Ectodermal cell (in vitro differentiated cells): Measurements from ENCODE around the gene TFIP11.

ENCODE experiments used
- H3K27ac ChIP-seq: 2 replicates; pipeline ENCODE4 v1.7.0; 2013; ENCODE audit warnings: mild to moderate bottlenecking, low read depth, low read length; ENCODE audit not compliant: insufficient read depth, poor library complexity, severe bottlenecking
- H3K27me3 ChIP-seq: 2 replicates; pipeline ENCODE4 v1.7.0; 2013; ENCODE audit warnings: mild to moderate bottlenecking, low read length; ENCODE audit not compliant: insufficient read depth, control insufficient read depth, poor library complexity, severe bottlenecking
- H3K36me3 ChIP-seq: one replicate; pipeline ENCODE4 v1.7.0; 2013; ENCODE audit warnings: low read length; ENCODE audit not compliant: control insufficient read depth, insufficient read depth
- H3K4me1 ChIP-seq: one replicate; pipeline ENCODE4 v1.7.0; 2013; ENCODE audit warnings: low read length; ENCODE audit not compliant: control insufficient read depth, insufficient read depth
- H3K4me3 ChIP-seq: 2 replicates; pipeline ENCODE4 v1.7.0; 2013; ENCODE audit warnings: low read depth, low read length, control low read depth; ENCODE audit not compliant: insufficient read depth
- H3K9me3 ChIP-seq: 2 replicates; pipeline ENCODE4 v1.7.0; 2013; ENCODE audit warnings: mild to moderate bottlenecking, low read length, moderate library complexity; ENCODE audit not compliant: control insufficient read depth
- WGBS, 2 experiments: methylation state at CpG; one replicate each; pipeline ENCODE4 v1.1.7; 2013; ENCODE audit warnings: missing lambda C conversion rate in 2 of 2; 5-methylcytosine and 5-hydroxymethylcytosine counted together

Gene TFIP11

GRCh38 chr22:26514419-26515161 lies 2.3 kb upstream of the TFIP11 start:
- H3K27ac ChIP-seq = no peak overlapping the region
- WGBS, 2 experiments = 83 to 94% methylated on average over 10 to 12 of the region's 12 CpGs
- H3K4me3 ChIP-seq = no peak overlapping the region

GRCh38 chr22:26513838-26514237 lies 1.6 kb upstream of the TFIP11 start:
- Histone ChIP-seq H3K4me1 (peaks cover 9% of the 10 kb centered on the region), H3K9me3 (no peaks in the 10 kb centered on the region)

More at GRCh38 chr22:26514419-26515161, 2.3 kb upstream of the TFIP11 start:
- Histone ChIP-seq H3K36me3 (peaks cover 8% of the 10 kb centered on the region), H3K4me1 (peaks cover 9% of the 10 kb centered on the region), H3K9me3 (no peaks in the 10 kb centered on the region), H3K27me3 (no peaks in the 10 kb centered on the region)

GRCh38 chr22:26508148-26508547 lies 4.1 kb downstream of the TFIP11 start:
- no peak overlapping the region for H3K4me3 ChIP-seq
- no peaks in the 10 kb centered on the region for H3K27me3 ChIP-seq
- H3K4me1 ChIP-seq = peaks cover 6% of the 10 kb centered on the region
- no peak overlapping the region for H3K27ac ChIP-seq
- H3K36me3 ChIP-seq = peaks cover 39% of the 10 kb centered on the region
- no peaks in the 10 kb centered on the region for H3K9me3 ChIP-seq

More at GRCh38 chr22:26513838-26514237, 1.6 kb upstream of the TFIP11 start:
- 91 to 100% methylated on average over 1 of the region's 1 CpG for WGBS, 2 experiments
- no peaks in the 10 kb centered on the region for H3K27me3 ChIP-seq
- no peak overlapping the region for H3K27ac ChIP-seq
- H3K4me3 ChIP-seq = no peak overlapping the region
- H3K36me3 ChIP-seq = peaks cover 11% of the 10 kb centered on the region

GRCh38 chr22:26503758-26504157 lies 8.5 kb downstream of the TFIP11 start:
- no peaks in the 10 kb centered on the region for H3K9me3 ChIP-seq
- no peaks in the 10 kb centered on the region for H3K27me3 ChIP-seq
- WGBS, 2 experiments = 92 to 93% methylated on average over 1 of the region's 1 CpG
- H3K36me3 ChIP-seq = peaks cover 58% of the 10 kb centered on the region
- no peak overlapping the region for H3K4me3 ChIP-seq
- H3K4me1 ChIP-seq = peaks cover 4% of the 10 kb centered on the region
- no peak overlapping the region for H3K27ac ChIP-seq

GRCh38 chr22:26502688-26503561 lies 9.3 kb downstream of the TFIP11 start:
- H3K27me3 ChIP-seq = no peaks in the 10 kb centered on the region
- H3K4me3 ChIP-seq = no peak overlapping the region
- peaks cover 55% of the 10 kb centered on the region for H3K36me3 ChIP-seq
- H3K9me3 ChIP-seq = no peaks in the 10 kb centered on the region
- H3K27ac ChIP-seq = no peak overlapping the region
- H3K4me1 ChIP-seq = peaks cover 4% of the 10 kb centered on the region
- 53 to 57% methylated on average over 3 of the region's 3 CpGs for whole genome bisulfite sequencing, 2 experiments

GRCh38 chr22:26501996-26502395 lies 10.3 kb downstream of the TFIP11 start:
- H3K36me3 ChIP-seq = peaks cover 52% of the 10 kb centered on the region
- no peaks in the 10 kb centered on the region for H3K27me3 ChIP-seq
- H3K9me3 ChIP-seq = no peaks in the 10 kb centered on the region
- H3K4me3 ChIP-seq = no peak overlapping the region
- peaks cover 4% of the 10 kb centered on the region for H3K4me1 ChIP-seq
- 86 to 100% methylated on average over 1 to 2 of the region's 2 CpGs for WGBS, 2 experiments
- H3K27ac ChIP-seq = no peak overlapping the region

GRCh38 chr22:26499188-26499703 lies 13.0 kb downstream of the TFIP11 start:
- H3K36me3 ChIP-seq = peaks cover 48% of the 10 kb centered on the region
- no peaks in the 10 kb centered on the region for H3K27me3 ChIP-seq
- WGBS, 2 experiments = 94 to 95% methylated on average over 25 of the region's 25 CpGs
- H3K9me3 ChIP-seq = no peaks in the 10 kb centered on the region
- no peak overlapping the region for H3K4me3 ChIP-seq
- no peak overlapping the region for H3K27ac ChIP-seq
- H3K4me1 ChIP-seq = peaks cover 4% of the 10 kb centered on the region

- peaks cover 46% of the 10 kb centered on the region for H3K36me3 ChIP-seq
- 95 to 97% methylated on average over 4 of the region's 4 CpGs for WGBS, 2 experiments
Observed at GRCh38 chr22:26496456-26496855, 15.8 kb downstream of the TFIP11 start.

GRCh38 chr22:26494506-26494905 lies 17.8 kb downstream of the TFIP11 start:
- H3K27ac ChIP-seq = no peak overlapping the region
- H3K36me3 ChIP-seq = peaks cover 42% of the 10 kb centered on the region
- no peak overlapping the region for H3K4me3 ChIP-seq
- H3K4me1 ChIP-seq = no peaks in the 10 kb centered on the region
- no peaks in the 10 kb centered on the region for H3K27me3 ChIP-seq
- H3K9me3 ChIP-seq = no peaks in the 10 kb centered on the region

More at GRCh38 chr22:26496456-26496855, 15.8 kb downstream of the TFIP11 start:
- H3K27me3 ChIP-seq = no peaks in the 10 kb centered on the region
- no peak overlapping the region for H3K27ac ChIP-seq
- no peak overlapping the region for H3K4me3 ChIP-seq
- no peaks in the 10 kb centered on the region for H3K9me3 ChIP-seq
- H3K4me1 ChIP-seq = no peaks in the 10 kb centered on the region

GRCh38 chr22:26492220-26492619 lies 20.1 kb downstream of the TFIP11 start:
- Histone ChIP-seq H3K9me3 (no peaks in the 10 kb centered on the region), H3K36me3 (peaks cover 49% of the 10 kb centered on the region), H3K4me1 (no peaks in the 10 kb centered on the region), H3K4me3 (no peak overlapping the region), H3K27me3 (no peaks in the 10 kb centered on the region), H3K27ac (no peak overlapping the region)
- WGBS, 2 experiments = 95 to 96% methylated on average over 9 of the region's 9 CpGs
